ENCODE results near the gene PSMC1.

DNA sequence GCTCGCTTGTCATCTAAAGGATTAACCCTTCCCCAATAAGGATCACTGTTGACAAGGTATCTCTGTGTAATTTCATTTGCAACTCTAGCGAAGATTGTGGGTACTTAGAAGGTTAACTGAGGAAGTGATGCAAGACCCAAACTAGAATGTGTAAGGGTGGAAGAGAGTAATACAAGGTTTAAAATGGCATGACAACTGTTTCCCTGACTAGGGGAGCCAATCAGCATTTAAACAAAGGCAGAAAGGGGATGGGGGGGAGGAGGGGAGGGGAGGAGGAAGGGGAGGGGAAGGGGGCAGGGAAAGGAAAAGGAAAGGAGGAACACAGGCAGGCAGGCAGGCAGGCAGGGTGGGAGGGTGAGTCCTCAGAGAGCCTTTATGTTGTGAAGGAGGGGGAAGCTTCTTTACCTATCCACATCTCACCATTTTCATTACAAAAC, 44.3 kb downstream of the PSMC1 start:
- TF ChIP-seq POLR2AphosphoS5 (IDR thresholded peaks at IDR 0.05) (no peak), EP300 (IDR thresholded peaks at IDR 0.05) (no peak), POLR2A (IDR thresholded peaks at IDR 0.05; ENCODE audit: low read depth) (no peak)
- TF ChIP-seq, protein P1, sequence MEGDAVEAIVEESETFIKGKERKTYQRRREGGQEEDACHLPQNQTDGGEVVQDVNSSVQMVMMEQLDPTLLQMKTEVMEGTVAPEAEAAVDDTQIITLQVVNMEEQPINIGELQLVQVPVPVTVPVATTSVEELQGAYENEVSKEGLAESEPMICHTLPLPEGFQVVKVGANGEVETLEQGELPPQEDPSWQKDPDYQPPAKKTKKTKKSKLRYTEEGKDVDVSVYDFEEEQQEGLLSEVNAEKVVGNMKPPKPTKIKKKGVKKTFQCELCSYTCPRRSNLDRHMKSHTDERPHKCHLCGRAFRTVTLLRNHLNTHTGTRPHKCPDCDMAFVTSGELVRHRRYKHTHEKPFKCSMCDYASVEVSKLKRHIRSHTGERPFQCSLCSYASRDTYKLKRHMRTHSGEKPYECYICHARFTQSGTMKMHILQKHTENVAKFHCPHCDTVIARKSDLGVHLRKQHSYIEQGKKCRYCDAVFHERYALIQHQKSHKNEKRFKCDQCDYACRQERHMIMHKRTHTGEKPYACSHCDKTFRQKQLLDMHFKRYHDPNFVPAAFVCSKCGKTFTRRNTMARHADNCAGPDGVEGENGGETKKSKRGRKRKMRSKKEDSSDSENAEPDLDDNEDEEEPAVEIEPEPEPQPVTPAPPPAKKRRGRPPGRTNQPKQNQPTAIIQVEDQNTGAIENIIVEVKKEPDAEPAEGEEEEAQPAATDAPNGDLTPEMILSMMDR (IDR thresholded peaks at IDR 0.05) = no peak

Data from esophagus muscularis mucosa (tissue), 4 donors.